Activated CD8-positive, alpha-beta T cell treated with anti-CD3 and anti-CD28 coated beads for 36 hours (primary cell): ENCODE data around the gene PGA3. TPM values are rescaled to one million over a fixed set of nuclear protein-coding genes. Genes with fewer than 3 reads are reported as not detected.
A peak's percentile ranks its signal among the peaks of the same experiment; 100 is the strongest.
"Not testable (repeated sequence)": the region's sequence is repeated elsewhere in the genome, so short reads cannot be mapped to it uniquely, and the experiment has no call there.

Experiments used
- ATAC-seq: fragments of 200-7000 bp; cut with Tn5 transposase; one replicate; pipeline ENCODE4 v1.10.0; 2021; ENCODE audit warnings: mild to moderate bottlenecking, moderate library complexity
- CTCF ChIA-PET: fragments of 350-600 bp; sonication (Branson Sonifier 250); formaldehyde crosslinking; loops from one replicate; lab custom pipeline; 2021; ENCODE audit warnings: antibody characterized with exemption; lab: Charles Lee
- POLR2A ChIA-PET: fragments of 350-600 bp; sonication (Branson Sonifier 250); formaldehyde crosslinking; loops from one replicate; lab custom pipeline; 2021; ENCODE audit warnings: antibody characterized with exemption; lab: Charles Lee
- DNase-seq: peaks from one replicate; pipeline ENCODE4 v3.0.0-alpha.2; 2020
- H3K27ac Mint-ChIP-seq: one replicate; pipeline ENCODE4 v1.8.0; 2021; ENCODE audit warnings: mild to moderate bottlenecking, mixed read lengths
- H3K27me3 Mint-ChIP-seq: one replicate; pipeline ENCODE4 v1.8.0; 2021; ENCODE audit warnings: mixed read lengths
- H3K36me3 Mint-ChIP-seq: one replicate; pipeline ENCODE4 v1.8.0; 2021; ENCODE audit warnings: low read depth, mixed read lengths
- H3K4me1 Mint-ChIP-seq: one replicate; pipeline ENCODE4 v1.8.0; 2021; ENCODE audit warnings: low read depth, mixed read lengths
- H3K4me3 Mint-ChIP-seq: one replicate; pipeline ENCODE4 v1.8.0; 2021; ENCODE audit warnings: mild to moderate bottlenecking, moderate library complexity, mixed read lengths
- H3K9me3 Mint-ChIP-seq: one replicate; pipeline ENCODE4 v1.8.0; 2021; ENCODE audit warnings: mixed read lengths
- intact Hi-C: fragments of 100-400 bp; cut with micrococcal nuclease; formaldehyde crosslinking; loops from one replicate; pipeline ENCODE4 v1.10.0; 2022
- total RNA-seq, 2 experiments: library from RNA; stranded (reverse); gene quantifications; one replicate each; pipeline ENCODE4 v1.2.3, GENCODE V29; 2021
- TF ChIP-seq, protein P1 (sequence below): fragments of 200-600 bp; IDR thresholded peaks from one replicate; pipeline ENCODE4 v1.8.0; 2022; ENCODE audit warnings: antibody characterized with exemption, mild to moderate bottlenecking

The PGA3 gene
- total RNA-seq, 2 experiments from 2014 or later, result not detected

DNA sequence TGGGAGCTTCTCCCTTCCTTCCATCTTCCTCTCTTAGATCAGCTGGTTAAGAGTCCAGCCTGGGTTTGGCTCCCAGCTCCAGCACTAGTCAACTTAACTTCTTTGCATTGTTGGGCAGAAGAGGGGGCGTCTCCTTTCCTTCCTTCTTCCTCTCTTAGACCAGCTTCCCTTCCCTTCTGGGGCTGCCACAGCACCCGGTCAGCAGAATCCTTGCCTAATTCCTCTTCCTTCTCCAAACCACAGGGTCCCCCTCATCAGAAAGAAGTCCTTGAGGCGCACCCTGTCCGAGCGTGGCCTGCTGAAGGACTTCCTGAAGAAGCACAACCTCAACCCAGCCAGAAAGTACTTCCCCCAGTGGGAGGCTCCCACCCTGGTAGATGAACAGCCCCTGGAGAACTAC, 38.2 kb downstream of the PGA3 start:
- H3K9me3 Mint-ChIP-seq, H3K4me1 Mint-ChIP-seq, H3K4me3 Mint-ChIP-seq, CTCF ChIA-PET, intact Hi-C loops, H3K36me3 Mint-ChIP-seq, H3K27ac Mint-ChIP-seq, DNase-seq, ATAC-seq, POLR2A ChIA-PET, H3K27me3 Mint-ChIP-seq: not testable (repeated sequence)

DNA sequence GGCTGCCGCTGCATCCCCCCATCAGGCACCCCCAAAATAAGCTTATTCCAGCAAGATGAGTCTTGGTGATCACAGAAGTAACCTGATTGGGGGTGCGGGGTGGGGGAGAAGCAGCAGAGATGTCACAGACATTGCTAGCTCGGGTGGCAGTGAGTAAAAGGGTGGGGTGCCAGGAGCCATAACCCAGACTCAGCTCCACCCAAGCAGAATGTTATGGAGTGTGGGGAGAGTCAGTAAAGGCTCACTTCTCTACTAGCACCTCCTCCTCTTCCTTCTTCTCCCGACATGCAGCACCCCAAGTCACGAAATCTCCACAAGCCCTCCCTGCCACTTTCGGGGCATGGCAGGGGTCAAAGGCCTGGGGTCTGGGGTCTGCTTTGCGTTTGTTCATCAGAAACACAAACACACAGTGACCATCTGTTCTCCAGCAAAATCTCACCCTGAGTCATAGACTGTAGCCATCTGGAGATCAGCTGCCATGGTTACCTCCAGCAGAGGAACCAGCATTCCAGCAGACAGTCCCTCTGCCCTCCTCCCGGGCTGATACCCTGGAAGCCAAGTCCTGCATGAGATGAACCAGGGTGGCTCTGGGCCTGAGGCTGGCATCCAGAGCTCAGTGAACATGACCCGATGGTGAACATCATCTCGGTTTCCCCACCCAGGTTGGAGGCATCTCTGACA, 42.1 kb downstream of the PGA3 start:
- CTCF ChIA-PET, H3K4me3 Mint-ChIP-seq, intact Hi-C loops: not testable (repeated sequence)

DNA sequence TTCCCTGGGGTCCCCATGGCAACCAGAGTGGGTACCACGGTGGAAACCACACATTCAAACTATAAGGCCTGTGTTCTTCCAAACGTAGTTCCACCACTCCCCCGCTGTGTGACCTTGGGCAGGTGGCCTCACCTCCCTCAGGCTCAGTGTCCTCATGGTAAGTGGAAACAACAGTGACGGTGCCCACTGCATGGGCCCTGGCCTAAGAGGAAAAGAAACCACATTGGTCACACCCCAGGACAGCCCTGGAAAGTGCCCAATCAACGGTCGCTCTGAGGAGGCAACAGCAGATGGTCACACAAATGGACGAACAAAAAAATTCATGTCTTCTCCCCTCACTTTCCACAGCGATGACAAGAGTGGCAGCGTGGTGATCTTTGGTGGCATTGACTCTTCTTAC, 44.8 kb downstream of the PGA3 start:
- DNase-seq, POLR2A ChIA-PET, intact Hi-C loops, ATAC-seq, H3K9me3 Mint-ChIP-seq, H3K27me3 Mint-ChIP-seq, H3K4me1 Mint-ChIP-seq, H3K36me3 Mint-ChIP-seq, CTCF ChIA-PET, H3K27ac Mint-ChIP-seq, H3K4me3 Mint-ChIP-seq: not testable (repeated sequence)

More for the DNA sequence above, 42.1 kb downstream of the PGA3 start:
- POLR2A ChIA-PET, DNase-seq, ATAC-seq, H3K27me3 Mint-ChIP-seq, H3K9me3 Mint-ChIP-seq, H3K36me3 Mint-ChIP-seq, H3K4me1 Mint-ChIP-seq, H3K27ac Mint-ChIP-seq: not testable (repeated sequence)

DNA sequence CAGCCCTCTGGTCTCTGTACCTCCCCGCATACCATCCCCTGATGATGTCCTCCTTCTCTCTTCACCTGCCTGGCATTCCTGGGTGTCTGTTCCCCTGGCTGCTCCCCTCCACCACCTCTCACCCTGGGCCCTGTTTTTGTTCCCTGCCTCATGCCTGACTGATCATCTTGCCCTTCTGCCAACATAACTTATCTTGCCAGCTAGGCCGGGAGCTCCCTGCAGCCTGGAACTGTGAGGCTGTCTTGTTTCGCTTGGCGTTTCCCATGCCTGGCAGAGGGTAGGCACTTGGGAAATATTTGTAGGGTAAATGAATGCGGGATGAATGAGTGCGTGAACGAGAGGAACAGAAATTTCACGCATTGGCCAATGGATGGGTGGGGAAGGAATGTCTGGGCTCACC, 45.9 kb downstream of the PGA3 start:
- not testable (repeated sequence) for H3K9me3 Mint-ChIP-seq

DNA sequence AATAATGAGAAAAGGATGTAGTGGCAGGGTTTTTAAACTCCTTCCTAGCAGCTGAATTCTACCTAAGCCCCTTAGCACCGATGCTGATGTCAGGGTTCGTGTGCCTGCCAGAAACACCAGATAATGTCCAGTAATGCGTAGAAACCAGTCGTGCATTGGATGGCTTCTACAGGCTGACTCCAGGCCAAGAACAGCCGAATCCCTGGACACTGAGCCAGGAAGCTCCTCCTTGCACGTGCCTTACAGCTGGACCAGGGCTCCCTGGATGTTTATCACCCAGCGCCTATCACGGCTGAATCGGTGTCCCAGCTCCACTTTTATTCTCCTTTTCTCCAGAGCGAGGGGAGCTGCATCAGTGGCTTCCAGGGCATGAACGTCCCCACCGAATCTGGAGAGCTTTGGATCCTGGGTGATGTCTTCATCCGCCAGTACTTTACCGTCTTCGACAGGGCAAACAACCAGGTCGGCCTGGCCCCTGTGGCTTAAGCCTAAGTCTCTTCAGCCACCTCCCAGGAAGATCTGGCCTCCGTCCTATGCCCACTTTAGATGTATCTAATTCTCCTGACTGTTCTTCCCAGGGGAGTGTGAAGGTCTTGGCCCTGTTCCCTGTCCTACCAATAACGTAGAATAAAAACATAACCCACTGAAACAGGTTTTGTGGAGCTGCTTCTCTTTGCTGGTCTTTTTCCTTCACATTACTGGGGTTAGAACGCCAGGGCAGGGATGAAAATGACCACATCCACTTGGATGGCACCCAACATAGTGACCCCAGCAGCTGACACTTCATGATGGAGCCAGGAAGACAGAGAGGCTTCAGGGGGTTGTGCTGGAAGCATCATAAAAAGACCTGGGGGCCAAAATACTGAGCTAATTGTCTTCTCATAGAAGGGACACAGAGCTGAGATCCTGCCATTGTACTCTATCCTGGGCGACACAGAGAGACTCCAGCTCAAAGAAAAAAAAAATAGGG, 47.8 kb downstream of the PGA3 start:
- H3K36me3 Mint-ChIP-seq, H3K27ac Mint-ChIP-seq, ATAC-seq, H3K9me3 Mint-ChIP-seq, DNase-seq, H3K27me3 Mint-ChIP-seq, H3K4me3 Mint-ChIP-seq, POLR2A ChIA-PET, H3K4me1 Mint-ChIP-seq: not testable (repeated sequence)
- intact Hi-C loops, result loop anchor here (10.0 kb wide), 1 partner anchor 134 kb away; no protein-coding TSS in a partner anchor
- CTCF ChIA-PET, result interaction anchor here (0.7 to 1.8 kb wide), 5 partner anchors 10 to 134 kb away, joined by 3 to 6 read pairs (median 3); no protein-coding TSS in a partner anchor

More for the DNA sequence above, 45.9 kb downstream of the PGA3 start:
- CTCF ChIA-PET, H3K4me1 Mint-ChIP-seq, ATAC-seq, H3K27me3 Mint-ChIP-seq, intact Hi-C loops, DNase-seq, H3K27ac Mint-ChIP-seq, H3K4me3 Mint-ChIP-seq, H3K36me3 Mint-ChIP-seq, POLR2A ChIA-PET: not testable (repeated sequence)

DNA sequence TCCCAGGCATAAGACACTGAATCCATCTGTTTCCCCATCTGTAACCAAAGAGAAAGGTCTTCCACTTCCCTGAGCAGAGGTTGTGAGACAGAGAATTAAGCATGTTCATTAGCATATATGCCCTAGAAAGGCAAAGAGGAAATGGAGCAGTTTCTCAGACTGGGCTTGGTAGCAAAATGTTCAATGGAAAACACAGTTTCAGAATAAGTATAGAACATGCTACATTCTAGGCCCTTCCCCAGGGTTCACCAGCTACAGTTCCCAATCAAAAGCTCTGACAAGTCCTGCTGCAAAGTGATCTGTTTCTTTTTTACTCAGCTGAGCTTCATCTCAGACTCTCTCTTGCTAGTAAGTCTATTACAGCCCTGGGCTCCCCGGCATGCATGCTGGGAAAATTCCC, 49.0 kb downstream of the PGA3 start:
- ATAC-seq, POLR2A ChIA-PET, H3K27ac Mint-ChIP-seq, H3K36me3 Mint-ChIP-seq, H3K27me3 Mint-ChIP-seq, H3K4me3 Mint-ChIP-seq, H3K9me3 Mint-ChIP-seq, H3K4me1 Mint-ChIP-seq, DNase-seq: not testable (repeated sequence)
- CTCF ChIA-PET, result interaction anchor here (1.1 to 4.1 kb wide), 4 partner anchors 8 to 133 kb away, joined by 3 to 30 read pairs (median 5); partner anchors contain the start of gene VWCE
- intact Hi-C loops, result loop anchor here (10.0 kb wide), 1 partner anchor 132 kb away; no protein-coding TSS in a partner anchor

DNA sequence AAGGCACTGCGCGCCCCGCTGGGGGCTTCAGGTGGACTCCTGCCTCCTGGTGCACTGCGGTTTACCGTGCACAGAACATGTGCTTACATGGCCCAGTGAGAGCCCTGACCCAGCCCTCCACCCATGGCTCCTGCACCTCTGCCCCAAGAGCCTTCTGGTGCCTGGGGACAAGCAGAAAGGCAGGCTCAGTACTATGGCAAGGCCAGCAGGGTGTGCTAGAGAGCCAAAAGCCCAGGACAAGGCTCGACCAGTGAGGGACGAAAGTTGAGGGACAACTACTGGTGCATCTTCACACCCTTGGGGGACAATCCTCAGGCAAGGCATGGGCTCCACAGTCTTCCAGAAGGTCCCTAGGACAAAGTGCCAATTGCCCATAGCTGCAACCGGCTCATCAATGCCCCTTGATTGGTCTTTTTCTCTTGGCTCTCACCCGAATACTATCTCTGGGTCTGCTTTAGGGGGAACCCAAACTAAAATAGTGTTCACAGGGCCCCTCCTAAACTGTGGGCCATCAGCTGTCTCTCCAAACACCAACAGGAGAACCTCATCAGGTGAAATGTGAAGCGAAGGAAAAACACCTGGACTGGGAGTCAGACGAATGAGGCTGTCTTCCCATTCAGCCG, 51.2 kb downstream of the PGA3 start:
- Mint-ChIP-seq H3K36me3 (peaks cover 3% of the 10 kb centered on the region), H3K27me3 (no peaks in the 10 kb centered on the region), H3K27ac (no peak overlapping the region), H3K9me3 (no peaks in the 10 kb centered on the region), H3K4me1 (no peaks in the 10 kb centered on the region), H3K4me3 (no peak overlapping the region)
- intact Hi-C loops, result loop anchor here (10.0 kb wide), 1 partner anchor 130 kb away; no protein-coding TSS in a partner anchor
- ChIA-PET POLR2A (interaction anchor here (0.6 to 0.8 kb wide), 2 partner anchors 39 to 128 kb away, joined by 3 read pairs; no protein-coding TSS in a partner anchor), CTCF (interaction anchor here (0.6 to 4.1 kb wide), 25 partner anchors 8 to 181 kb away, joined by 3 to 30 read pairs (median 4); partner anchors contain the start of genes TMEM216 and VWCE)
- ATAC-seq, result peak; percentile 98
- peak; percentile 73 for DNase-seq
- TF ChIP-seq, protein P1, sequence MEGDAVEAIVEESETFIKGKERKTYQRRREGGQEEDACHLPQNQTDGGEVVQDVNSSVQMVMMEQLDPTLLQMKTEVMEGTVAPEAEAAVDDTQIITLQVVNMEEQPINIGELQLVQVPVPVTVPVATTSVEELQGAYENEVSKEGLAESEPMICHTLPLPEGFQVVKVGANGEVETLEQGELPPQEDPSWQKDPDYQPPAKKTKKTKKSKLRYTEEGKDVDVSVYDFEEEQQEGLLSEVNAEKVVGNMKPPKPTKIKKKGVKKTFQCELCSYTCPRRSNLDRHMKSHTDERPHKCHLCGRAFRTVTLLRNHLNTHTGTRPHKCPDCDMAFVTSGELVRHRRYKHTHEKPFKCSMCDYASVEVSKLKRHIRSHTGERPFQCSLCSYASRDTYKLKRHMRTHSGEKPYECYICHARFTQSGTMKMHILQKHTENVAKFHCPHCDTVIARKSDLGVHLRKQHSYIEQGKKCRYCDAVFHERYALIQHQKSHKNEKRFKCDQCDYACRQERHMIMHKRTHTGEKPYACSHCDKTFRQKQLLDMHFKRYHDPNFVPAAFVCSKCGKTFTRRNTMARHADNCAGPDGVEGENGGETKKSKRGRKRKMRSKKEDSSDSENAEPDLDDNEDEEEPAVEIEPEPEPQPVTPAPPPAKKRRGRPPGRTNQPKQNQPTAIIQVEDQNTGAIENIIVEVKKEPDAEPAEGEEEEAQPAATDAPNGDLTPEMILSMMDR, result peak; percentile 90
